Endothelial cell (in vitro differentiated cells): ENCODE data around the gene XRCC6. TPM values are rescaled to one million over a fixed set of nuclear protein-coding genes. Genes with fewer than 3 reads are reported as not detected.

Experiments
- DNase-seq: peaks from one replicate; pipeline ENCODE4 v3.0.0; 2021; ENCODE audit warnings: low spot score
- H3K27ac Mint-ChIP-seq: one replicate; pipeline ENCODE4 v1.8.0; 2021; ENCODE audit warnings: mixed read lengths, inconsistent platforms; ENCODE audit not compliant: unreplicated experiment
- H3K27me3 Mint-ChIP-seq: one replicate; pipeline ENCODE4 v1.8.0; 2021; ENCODE audit warnings: mild to moderate bottlenecking, moderate library complexity, mixed read lengths, inconsistent platforms; ENCODE audit not compliant: unreplicated experiment
- H3K36me3 Mint-ChIP-seq: one replicate; pipeline ENCODE4 v1.8.0; 2021; ENCODE audit warnings: mild to moderate bottlenecking, low read depth, mixed read lengths, inconsistent platforms; ENCODE audit not compliant: unreplicated experiment
- H3K4me1 Mint-ChIP-seq: one replicate; pipeline ENCODE4 v1.8.0; 2021; ENCODE audit warnings: mild to moderate bottlenecking, mixed read lengths, inconsistent platforms; ENCODE audit not compliant: unreplicated experiment
- H3K4me3 Mint-ChIP-seq: one replicate; pipeline ENCODE4 v1.8.0; 2021; ENCODE audit warnings: mild to moderate bottlenecking, mixed read lengths, inconsistent platforms; ENCODE audit not compliant: unreplicated experiment
- H3K9me3 Mint-ChIP-seq: one replicate; pipeline ENCODE4 v1.8.0; 2021; ENCODE audit warnings: mixed read lengths, inconsistent platforms; ENCODE audit not compliant: unreplicated experiment
- total RNA-seq: library from RNA; stranded (reverse); fragmentation: NEBNext Ultra II Directional; extraction: Animal tissue kit (Norgen Biotek cat#: 25700); gene quantifications from one replicate; pipeline ENCODE4 v1.2.1, GENCODE V29; 2021; ENCODE audit not compliant: unreplicated experiment
- TF ChIP-seq, protein P1 (sequence below): fragments of 200-600 bp; sonication (generic); IDR thresholded peaks from one replicate; pipeline ENCODE4 v1.5.0; 2021; ENCODE audit warnings: antibody characterized with exemption; ENCODE audit not compliant: unreplicated experiment

Gene XRCC6
- total RNA-seq, 1 donor from 2014 or later = 211 TPM

DNA sequence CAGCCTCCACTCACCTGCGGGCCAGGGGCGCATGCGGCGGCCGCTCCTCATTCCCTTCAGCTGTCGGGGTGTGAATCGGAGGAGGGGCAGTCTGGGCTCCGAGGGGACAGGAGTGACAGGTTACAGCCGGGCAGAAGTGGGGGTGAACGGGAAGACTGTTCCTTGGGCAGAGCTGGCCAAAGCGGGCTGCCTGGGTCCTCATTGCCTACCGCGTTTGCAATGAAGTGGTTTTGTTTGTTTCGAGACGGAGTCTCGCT lies 78.9 kb downstream of the XRCC6 start:
- TF ChIP-seq, protein P1, sequence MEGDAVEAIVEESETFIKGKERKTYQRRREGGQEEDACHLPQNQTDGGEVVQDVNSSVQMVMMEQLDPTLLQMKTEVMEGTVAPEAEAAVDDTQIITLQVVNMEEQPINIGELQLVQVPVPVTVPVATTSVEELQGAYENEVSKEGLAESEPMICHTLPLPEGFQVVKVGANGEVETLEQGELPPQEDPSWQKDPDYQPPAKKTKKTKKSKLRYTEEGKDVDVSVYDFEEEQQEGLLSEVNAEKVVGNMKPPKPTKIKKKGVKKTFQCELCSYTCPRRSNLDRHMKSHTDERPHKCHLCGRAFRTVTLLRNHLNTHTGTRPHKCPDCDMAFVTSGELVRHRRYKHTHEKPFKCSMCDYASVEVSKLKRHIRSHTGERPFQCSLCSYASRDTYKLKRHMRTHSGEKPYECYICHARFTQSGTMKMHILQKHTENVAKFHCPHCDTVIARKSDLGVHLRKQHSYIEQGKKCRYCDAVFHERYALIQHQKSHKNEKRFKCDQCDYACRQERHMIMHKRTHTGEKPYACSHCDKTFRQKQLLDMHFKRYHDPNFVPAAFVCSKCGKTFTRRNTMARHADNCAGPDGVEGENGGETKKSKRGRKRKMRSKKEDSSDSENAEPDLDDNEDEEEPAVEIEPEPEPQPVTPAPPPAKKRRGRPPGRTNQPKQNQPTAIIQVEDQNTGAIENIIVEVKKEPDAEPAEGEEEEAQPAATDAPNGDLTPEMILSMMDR = no peak
- Mint-ChIP-seq H3K4me1 (no peaks in the 10 kb centered on the region), H3K4me3 (no peak overlapping the region)

DNA sequence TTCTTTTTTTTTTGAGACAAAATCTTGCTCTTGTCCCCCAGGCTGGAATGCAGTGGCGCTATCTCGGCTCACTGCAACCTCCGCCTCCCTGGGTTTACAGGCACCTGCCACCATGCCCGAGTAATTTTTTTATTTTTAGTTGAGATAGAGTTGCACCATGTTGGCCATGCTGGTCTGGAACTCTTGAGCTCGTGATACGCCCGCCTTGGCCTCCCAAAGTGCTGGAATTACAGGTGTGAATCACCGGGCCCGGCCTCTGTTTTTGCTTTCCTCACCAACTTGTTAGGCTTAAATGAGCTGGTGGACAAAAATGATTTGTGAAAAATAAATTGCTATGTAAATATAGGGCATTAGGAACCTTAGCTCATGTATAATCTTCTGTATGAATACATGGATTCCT lies 81.7 kb downstream of the XRCC6 start:
- DNase-seq = no peak
- TF ChIP-seq, protein P1 = no peak
- Mint-ChIP-seq H3K36me3 (no peaks in the 10 kb centered on the region), H3K9me3 (no peaks in the 10 kb centered on the region), H3K4me3 (no peak overlapping the region), H3K4me1 (peaks cover 4% of the 10 kb centered on the region), H3K27ac (no peak overlapping the region), H3K27me3 (peaks cover 5% of the 10 kb centered on the region)

More for the DNA sequence above, 78.9 kb downstream of the XRCC6 start:
- no peaks in the 10 kb centered on the region for H3K9me3 Mint-ChIP-seq
- H3K27me3 Mint-ChIP-seq = peaks cover 3% of the 10 kb centered on the region
- H3K36me3 Mint-ChIP-seq = no peaks in the 10 kb centered on the region
- H3K27ac Mint-ChIP-seq = no peak overlapping the region
- DNase-seq = no peak

DNA sequence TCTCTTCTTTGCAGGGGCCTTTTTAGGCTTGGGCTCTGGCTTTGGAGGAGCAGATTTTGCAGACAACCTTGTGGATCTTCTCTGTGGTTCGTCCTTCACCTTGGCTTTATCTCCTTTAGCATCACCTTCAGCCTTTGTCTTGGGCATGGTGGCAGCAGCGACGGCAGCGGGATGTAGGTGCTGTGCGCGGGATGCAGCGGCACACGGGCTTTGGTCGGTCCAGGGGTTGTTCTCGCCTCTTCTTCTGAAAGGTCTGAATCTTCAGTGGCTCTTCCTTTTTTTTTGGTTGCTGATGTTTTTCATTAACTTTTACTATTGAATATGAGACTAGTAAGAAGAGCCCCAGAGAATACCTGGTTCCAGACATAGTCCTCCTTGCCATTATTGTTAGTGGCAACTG lies 88.2 kb downstream of the XRCC6 start:
- no peak overlapping the region for H3K27ac Mint-ChIP-seq

DNA sequence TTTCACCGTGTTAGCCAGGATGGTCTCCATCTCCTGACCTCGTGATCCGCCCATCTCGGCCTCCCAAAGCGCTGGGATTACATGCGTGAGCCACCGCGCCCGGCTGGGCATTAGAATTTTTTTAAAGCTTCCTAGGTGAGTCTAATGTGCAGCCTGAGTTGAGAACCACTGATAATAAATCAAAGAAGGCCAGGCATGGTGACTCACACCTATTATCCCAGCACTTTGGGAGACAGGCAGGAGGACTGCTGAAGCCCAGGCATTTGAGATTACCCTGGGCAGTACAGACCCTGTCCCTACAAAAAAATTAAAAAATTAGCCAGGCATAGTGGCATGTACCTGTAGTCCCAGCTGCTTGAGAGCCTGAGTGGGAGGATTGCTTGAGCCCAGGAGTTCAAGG lies 91.9 kb downstream of the XRCC6 start:
- TF ChIP-seq, protein P1 = no peak

More for the DNA sequence above, 88.2 kb downstream of the XRCC6 start:
- no peaks in the 10 kb centered on the region for H3K9me3 Mint-ChIP-seq
- peaks cover 8% of the 10 kb centered on the region for H3K4me1 Mint-ChIP-seq
- H3K4me3 Mint-ChIP-seq = no peak overlapping the region
- H3K36me3 Mint-ChIP-seq = no peaks in the 10 kb centered on the region
- peaks cover 2% of the 10 kb centered on the region for H3K27me3 Mint-ChIP-seq
- no peak for DNase-seq
- TF ChIP-seq, protein P1 = no peak

More for the DNA sequence above, 91.9 kb downstream of the XRCC6 start:
- H3K4me3 Mint-ChIP-seq = no peak overlapping the region
- DNase-seq = no peak
- no peak overlapping the region for H3K27ac Mint-ChIP-seq
- no peaks in the 10 kb centered on the region for H3K36me3 Mint-ChIP-seq
- H3K27me3 Mint-ChIP-seq = peaks cover 1% of the 10 kb centered on the region
- no peaks in the 10 kb centered on the region for H3K9me3 Mint-ChIP-seq
- peaks cover 5% of the 10 kb centered on the region for H3K4me1 Mint-ChIP-seq

Other genes with a start within 250 kb of the XRCC6 start
- gene TEF, start 239.4 kb upstream of the XRCC6 start, total RNA-seq = 6.6 TPM
- gene TOB2, start 174.5 kb upstream of the XRCC6 start, total RNA-seq = 60.3 TPM
- gene PHF5A, start 152.6 kb upstream of the XRCC6 start, total RNA-seq = 54.6 TPM
- 83.5 TPM for gene ACO2, start 152.2 kb upstream of the XRCC6 start, total RNA-seq
- 20.8 TPM for gene POLR3H, start 76.8 kb upstream of the XRCC6 start, total RNA-seq
- not detected for gene CSDC2, start 60.3 kb upstream of the XRCC6 start, total RNA-seq
- gene PMM1, start 31.5 kb upstream of the XRCC6 start, total RNA-seq = 6.0 TPM
- 23.2 TPM for gene DESI1, start 252 bp upstream of the XRCC6 start, total RNA-seq
- gene SNU13, start 67.6 kb downstream of the XRCC6 start, total RNA-seq = 133 TPM
- gene MEI1, start 78.2 kb downstream of the XRCC6 start, total RNA-seq = 0.38 TPM
- gene CCDC134, start 179.4 kb downstream of the XRCC6 start, total RNA-seq = 8.8 TPM
- 200 TPM for gene SREBF2, start 211.8 kb downstream of the XRCC6 start, total RNA-seq